Esophagus squamous epithelium (tissue), 4 donors: ENCODE results near the gene BMERB1.

ENCODE experiments used
- POLR2A ChIP-seq, 4 donors: fragments of 450-650 bp; IDR thresholded peaks; one replicate each; pipeline ENCODE4 v1.6.1; 2017; ENCODE audit warnings: antibody characterized with exemption in 4 of 4, mild to moderate bottlenecking in 4 of 4, moderate library complexity in 3 of 4
- TF ChIP-seq, protein P1 (sequence below), 6 experiments: fragments of 450-650 bp in 4 of 6; fragments of 200-600 bp in 2 of 6; sonication (generic) in 2 of 6; IDR thresholded peaks; one replicate each; pipeline ENCODE4 v1.5.1; 2016 to 2019; ENCODE audit warnings: antibody characterized with exemption in 6 of 6, mild to moderate bottlenecking in 4 of 6, moderate library complexity in 4 of 6

DNA sequence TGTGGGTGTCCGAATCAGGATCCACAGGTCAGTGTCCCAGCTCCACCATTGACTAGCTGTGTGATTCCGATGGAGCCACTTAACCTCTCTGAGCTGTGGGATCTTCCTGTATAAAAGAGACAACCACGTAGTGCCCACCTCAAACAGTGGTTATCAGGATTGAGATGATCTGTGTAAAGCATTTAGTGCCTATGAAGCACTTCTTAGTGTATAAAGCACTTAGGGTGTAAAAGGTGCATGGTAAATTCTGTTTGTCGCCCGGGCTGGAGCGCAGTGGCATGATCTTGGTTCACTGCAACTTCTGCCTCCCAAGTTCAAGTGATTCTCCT, 113.3 kb downstream of the BMERB1 start:
- no peak for TF ChIP-seq POLR2A (IDR thresholded peaks at IDR 0.05)
- TF ChIP-seq, protein P1, sequence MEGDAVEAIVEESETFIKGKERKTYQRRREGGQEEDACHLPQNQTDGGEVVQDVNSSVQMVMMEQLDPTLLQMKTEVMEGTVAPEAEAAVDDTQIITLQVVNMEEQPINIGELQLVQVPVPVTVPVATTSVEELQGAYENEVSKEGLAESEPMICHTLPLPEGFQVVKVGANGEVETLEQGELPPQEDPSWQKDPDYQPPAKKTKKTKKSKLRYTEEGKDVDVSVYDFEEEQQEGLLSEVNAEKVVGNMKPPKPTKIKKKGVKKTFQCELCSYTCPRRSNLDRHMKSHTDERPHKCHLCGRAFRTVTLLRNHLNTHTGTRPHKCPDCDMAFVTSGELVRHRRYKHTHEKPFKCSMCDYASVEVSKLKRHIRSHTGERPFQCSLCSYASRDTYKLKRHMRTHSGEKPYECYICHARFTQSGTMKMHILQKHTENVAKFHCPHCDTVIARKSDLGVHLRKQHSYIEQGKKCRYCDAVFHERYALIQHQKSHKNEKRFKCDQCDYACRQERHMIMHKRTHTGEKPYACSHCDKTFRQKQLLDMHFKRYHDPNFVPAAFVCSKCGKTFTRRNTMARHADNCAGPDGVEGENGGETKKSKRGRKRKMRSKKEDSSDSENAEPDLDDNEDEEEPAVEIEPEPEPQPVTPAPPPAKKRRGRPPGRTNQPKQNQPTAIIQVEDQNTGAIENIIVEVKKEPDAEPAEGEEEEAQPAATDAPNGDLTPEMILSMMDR (IDR thresholded peaks at IDR 0.05): no peak
